Kasumi-1 (cell line): Measurements from ENCODE around the gene FBXL7.
"Not testable (repeated sequence)": the region's sequence is repeated elsewhere in the genome, so short reads cannot be mapped to it uniquely, and the experiment has no call there.

Experiments
- DNase-seq, 2 experiments: peaks; one replicate each; lab custom pipeline; 2025; lab: John Stamatoyannopoulos, UW

Gene FBXL7

DNA sequence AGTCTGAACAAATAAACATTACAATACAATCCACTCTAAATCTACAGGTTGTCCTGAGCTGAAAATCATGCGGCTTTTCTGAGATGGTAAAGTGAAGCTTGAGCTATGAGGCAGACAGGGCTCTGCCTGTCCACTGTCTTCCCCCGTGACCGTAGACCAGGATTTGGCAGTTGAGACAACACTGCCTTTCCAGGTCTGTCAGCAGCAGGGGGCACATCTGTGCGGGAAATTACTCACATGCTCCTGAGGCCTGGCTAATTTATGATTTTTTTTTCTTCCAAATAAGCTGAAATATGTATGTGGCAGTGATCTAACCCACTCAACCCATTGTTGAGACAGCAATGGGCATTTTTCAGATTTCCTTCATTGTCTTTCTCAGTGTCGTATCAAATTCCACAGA lies 307.9 kb downstream of the FBXL7 start:
- no peak for DNase-seq

DNA sequence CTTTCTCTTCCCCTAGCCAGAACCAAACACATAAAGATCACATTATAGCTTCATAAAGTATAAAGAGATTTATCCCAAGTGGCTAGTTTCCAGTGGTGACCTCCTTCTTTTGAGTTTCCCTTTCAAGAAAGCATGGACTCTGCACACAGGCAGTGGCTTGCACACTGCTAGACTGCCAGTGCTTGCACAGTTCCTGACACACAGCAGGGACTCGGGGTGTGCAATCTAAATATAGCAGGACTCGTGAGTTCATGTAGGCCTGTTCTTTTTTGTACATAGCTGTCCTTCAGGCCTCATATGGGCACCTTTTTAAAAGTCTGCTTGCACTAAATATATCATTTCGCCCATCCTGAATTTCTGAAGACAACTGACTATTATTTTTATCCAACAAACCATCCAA lies 308.6 kb downstream of the FBXL7 start:
- no peak for DNase-seq

DNA sequence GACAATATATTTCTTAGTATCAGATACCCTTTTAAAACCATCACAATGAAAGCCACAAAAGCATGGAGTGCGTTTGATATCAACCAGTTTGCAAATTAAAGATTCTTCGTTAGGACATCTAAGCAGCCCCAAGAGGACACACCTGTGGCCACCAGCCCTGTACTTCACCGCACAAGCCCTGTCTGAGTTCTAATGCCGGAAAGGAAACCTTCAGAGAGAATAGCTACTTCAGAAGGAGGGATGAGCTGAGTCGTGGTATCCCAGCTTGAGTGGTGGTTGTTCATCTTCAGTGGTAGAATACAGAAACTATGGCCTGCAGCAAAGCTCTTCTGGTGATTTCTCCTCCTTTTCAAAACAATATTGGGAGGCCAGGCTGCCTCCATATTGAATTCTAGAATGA lies 319.6 kb downstream of the FBXL7 start:
- DNase-seq = no peak

DNA sequence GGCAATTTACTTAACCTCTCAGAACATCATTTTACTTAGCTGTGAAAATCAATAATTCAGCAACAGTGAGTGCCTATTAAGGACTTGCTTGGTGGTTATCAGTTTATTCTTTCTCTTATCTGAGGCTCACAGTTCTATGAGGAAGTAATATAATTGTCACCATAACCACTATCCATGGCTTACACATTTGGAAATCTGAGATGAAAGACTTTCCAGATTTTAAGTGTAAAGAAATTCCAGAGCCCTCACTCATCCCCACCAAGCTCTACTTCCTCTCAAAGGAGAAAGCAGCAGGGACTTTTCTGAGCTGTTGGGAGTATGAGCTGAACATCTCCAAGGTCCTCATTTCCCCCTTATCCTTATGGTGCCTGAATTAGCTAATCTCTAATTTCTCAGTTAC lies 321.5 kb downstream of the FBXL7 start:
- DNase-seq = no peak

DNA sequence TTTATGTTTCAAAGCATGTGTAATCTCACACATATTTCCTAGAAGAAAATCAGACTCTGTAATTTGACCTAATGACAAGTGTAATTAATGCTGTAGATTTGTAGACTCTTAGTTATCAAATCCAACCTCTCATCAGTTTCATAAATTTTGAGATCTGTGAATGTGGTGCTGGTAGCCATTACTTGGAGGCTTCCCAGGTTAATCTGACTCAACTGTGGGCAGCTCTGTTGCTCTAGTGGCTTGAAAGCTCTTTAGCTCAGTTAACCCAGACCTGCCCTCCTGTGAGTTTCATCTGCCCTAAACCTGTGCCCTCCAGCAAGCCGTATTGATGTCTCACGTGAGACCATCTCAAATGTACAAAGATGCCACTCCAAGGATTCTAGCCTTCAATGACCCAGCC lies 323.4 kb downstream of the FBXL7 start:
- no peak for DNase-seq

DNA sequence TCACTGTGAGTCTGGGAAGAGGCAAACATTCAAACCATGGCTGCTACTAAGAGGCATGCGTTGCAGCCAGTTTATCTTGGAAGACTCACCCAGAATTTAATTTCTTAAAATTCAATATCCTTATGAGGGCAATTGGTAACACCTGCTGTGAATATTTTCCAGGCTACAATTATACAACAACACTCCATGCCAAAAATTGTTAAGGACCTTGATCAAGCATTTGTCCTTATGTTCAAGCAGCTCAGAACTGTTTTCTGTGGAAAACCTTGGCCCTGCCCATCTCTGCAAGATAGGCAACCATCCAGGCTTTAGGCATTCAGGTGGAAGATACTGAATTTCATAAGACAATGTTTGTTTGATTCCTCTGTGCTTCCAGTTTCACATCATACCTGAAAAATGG lies 327.8 kb downstream of the FBXL7 start:
- no peak for DNase-seq

DNA sequence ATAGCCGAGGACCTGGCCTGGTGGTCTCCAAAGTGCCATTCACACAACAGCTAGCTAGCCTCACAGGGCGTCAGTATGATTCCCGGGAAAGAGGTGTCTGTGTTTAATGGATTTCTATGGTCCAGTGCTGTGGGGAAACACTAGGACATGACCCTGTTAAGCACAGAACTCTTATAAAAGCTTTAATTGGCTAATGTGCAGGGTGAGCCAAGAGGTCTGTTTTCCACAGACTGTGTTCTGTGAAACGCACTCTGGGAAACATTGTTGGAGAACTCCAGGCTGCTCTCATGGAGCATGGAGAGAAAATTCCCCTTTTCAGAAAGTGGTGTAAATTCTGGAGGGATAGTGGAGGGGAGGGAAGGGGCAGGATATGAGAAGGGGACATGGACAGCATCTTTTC lies 331.4 kb downstream of the FBXL7 start:
- DNase-seq = no peak

DNA sequence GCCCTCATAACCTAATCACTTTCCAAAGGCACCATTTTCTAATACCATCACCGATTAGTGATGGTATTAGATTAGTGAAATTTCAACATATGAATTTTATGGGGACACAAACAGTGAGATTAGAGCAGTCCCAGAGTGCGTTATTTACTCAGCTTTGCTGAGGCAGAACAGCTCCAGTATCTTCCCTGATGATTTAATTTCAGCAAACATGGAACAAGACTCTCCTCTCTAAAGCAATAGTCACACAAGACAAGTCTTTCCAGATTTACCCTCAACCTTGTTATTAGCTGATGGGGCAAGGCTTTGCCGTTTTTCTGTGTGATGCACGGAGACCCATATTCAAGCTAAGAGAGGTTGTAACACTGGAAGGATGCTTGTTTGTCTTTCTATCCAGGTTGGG lies 333.4 kb downstream of the FBXL7 start:
- DNase-seq = no peak

DNA sequence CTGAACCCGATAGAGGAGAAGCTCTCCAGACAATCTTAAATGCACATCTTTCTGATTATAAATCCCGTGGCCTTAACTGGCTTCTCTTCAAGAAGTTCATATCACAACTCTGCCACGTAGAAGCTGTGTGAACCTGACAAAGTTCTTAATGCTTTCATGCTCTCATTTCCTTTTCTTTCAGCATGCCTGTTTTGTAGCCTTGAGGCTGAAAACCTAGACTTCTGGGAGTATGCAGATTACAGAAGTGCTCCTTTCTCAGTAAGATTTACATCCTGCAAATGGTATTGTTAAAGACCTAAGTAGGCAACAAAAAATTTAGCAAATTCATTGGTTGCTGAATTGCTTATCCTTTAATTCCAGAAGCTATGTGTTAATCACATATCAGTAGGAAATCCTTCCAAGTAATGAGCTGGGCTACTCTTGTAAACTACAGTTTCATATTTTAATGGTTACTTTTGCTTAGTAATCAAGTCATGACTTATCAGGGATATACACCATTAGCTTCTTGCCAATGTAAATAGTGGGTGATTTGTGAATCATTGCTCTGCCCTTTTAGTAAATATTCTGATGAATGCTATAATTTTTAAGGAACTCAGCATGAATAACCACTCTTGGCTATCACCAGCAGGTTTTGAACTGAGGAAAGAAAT lies 334.7 kb downstream of the FBXL7 start:
- no peak for DNase-seq

DNA sequence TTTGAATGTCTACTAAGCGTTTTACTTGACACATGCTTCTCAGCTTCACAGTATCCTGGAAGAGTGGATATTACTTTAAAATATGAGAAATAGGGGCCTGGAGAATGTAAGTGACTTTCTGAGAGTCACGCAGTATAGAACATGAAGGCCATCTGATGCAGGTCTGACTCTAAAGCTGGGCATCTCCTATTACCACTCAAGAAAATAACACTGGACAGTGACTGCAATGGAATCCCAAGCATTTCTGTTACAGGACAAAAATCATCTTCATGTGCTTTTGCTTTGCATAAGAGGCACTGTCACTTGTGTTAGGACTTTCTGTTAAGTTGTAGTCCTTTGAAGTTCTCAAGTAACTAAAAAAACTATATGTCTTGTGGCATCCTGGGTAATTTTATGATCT lies 335.5 kb downstream of the FBXL7 start:
- DNase-seq = no peak

DNA sequence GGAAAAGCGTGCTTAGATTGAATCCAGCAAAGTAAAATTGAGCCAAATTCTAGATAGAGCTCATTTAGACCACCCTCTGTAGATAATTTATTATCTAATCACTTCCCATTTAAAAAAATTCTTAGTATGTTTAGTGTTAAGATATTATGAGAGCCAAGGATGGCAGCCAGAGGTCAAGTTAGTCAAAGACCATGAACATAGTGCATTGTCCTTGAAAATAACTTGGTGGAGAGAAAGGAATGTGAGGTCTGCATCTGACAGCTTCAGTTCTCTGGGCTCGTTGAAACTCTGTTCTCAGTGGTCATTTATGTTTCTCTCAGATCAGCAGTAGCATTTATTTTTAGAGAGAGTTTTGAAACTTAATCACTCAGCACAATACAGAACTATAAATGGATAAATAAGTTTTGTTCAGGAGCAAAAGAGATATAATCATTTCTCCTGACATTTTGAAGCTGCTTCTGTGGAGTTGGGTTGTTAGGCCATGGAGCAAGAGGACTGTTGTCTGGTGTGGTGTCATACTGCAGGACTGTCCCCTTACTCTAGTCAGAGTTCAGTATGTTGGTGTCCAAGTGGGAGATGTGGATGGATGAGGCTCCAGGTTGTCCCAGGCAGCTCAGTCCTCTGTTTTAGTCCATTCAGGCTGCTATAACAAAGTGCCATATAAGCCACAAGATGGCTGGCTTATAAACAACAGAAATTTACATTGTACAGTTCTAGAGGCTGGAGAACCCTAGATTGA lies 337.7 kb downstream of the FBXL7 start:
- DNase-seq = no peak

DNA sequence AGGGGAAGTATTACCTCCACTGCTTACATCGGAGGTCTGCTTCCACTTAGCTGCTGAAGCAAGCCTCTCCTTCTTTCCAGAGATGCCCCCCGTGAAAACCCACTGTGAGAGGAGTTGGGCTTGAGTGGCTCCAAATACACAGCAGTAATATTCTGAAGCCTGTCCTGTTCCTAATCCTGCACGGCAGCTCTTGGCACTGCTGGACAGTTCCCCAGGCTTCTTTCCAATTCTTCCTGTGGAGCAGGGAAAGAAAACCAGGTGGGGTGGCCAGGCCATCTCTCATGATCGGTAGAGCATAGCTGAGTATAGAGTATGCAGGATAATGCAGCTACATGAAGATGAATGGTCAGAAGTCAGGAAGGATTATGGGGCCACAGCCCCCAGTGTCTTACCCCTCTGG lies 344.3 kb downstream of the FBXL7 start:
- no peak for DNase-seq

DNA sequence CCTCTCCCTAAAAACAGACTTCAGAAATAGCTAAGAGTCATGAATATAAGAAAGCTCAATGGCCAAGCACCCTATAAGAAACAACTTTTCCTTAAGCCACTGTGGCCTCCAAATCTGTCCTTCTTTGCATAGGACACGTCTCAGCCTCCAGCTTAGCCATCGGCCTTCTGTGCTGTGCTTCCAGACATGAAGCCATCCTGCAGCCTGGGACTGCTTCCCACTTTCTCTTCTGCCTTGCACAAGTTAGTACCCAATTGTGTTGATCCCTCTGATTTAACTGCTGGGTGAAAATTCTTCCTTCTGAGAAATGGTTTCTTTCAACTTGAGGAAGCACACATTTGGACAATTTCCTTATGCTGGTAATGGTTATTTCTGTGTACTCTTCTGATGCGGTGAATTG lies 344.9 kb downstream of the FBXL7 start:
- DNase-seq = no peak

DNA sequence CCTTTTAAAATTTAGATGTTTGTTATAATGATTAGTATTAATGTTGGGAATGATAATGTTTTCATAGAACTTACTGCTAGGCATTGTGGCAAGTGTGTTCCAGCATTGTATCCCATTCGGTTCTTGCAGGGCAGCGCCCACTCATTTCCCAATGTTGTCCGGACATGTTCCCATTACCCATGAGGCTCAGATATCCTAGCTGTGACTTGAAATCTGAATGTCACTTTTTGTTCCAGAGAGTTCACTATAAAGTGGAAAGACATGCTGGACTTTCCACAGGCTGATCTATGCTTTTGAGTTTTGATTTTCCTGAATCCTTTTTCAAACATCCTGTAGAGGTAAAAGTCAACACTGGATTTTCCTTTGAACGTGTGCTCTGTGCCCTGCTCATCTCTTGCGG lies 350.6 kb downstream of the FBXL7 start:
- DNase-seq = no peak

DNA sequence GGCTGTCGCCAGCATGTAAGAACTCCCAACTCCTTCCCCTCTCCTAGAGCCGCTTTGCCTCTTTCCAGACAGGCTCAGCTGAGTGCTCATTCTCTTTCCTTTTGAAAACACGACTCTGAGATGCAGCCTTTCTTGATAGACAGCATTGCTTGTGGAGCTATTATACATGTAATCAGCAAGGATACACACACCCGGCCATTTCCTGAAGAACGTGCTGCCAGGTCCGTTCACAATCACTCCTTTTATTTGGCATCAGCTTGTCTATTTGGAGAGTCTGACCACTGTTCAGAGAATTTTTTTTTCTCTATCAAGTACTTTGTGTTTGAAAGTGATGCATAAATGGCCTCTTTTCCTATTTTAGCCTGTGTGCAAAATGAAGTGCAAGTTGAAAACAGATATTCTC lies 351.0 kb downstream of the FBXL7 start:
- DNase-seq = no peak

DNA sequence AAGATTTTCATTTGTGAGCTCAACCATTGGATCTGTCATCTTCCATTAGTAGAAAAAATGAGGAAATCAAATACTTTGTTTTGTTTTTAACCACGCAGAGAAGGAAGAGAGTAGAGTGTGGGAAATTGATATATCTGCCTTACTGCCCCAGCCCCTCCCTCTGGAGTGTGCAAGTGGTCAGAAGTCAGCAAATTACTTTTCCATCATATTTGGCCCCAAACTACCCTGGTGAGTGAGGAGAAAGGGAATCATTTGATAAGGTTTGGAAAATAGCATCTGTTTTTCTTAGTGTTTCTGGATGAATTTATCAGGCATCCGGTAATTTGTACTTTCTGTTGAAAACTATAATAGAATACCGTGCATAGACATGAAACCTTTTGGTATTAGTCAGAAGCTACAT lies 352.2 kb downstream of the FBXL7 start:
- no peak for DNase-seq

DNA sequence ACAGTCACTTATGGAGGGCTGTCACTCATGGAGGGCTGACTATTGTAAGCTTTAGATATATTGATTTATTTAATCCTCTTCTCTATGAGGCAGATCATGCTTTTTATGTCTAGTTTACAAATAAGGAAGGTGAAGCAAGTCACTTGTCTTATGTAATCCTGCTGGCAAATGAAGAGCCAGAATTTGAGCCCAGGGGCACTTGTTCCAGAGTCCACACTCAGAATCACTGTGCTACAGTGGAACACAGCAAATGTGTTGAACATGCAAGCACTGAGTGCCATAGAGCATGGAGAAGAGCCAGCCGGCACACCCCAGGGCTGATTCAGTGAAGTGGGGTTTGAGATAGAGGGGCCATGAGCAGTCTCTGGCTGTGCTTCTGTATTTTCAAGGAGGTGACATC lies 353.0 kb downstream of the FBXL7 start:
- DNase-seq = no peak

DNA sequence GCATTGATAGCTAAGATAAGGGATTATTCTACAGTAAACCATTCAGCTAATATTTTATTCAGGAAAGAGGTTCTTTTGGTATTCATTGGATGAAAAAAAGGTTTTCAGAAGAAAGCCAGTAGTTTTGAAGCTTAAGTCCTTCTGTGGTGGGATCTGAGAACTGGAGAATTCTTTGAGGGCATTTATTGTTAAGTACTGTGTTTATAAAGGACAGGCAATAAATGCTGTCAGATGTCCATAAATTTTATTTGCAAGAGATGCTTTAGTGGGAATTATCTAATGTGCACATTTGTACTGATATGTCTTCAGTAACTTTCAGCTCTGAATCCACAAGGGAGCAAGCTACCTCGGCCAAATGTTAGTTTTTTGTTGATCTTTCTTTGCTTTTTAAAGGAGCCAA lies 358.3 kb downstream of the FBXL7 start:
- DNase-seq = no peak

DNA sequence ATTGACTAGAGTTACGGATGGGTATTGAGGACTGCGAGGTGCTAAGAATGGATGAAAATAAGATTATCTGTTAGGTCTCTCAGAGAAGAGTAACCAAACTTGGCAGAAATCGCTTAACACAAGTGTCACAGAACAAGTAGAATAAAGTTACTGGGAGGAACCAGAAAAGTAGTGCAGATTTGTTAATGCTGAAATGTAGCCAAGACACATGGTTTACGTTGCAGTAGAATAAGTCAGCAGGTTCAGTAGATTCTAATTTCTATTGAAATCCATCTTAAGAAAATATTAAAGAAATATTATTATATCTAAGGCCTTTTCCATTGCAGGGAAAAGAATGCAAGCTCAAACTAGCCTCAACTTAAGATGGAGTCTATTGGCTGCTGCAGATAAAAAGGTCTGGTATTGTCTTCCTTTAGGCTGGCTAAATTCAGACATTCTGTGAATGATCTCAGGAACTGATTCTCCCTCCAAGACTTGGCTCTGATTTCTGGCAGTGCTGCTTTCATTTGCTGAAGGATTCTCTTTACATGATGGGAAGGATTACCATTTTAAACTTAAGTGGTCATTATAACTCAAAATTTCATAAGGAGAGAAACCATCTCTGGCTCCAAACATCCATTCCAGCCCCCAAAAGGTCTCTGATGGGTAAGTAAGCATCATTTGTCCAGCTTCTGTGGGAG lies 364.7 kb downstream of the FBXL7 start:
- no peak for DNase-seq

DNA sequence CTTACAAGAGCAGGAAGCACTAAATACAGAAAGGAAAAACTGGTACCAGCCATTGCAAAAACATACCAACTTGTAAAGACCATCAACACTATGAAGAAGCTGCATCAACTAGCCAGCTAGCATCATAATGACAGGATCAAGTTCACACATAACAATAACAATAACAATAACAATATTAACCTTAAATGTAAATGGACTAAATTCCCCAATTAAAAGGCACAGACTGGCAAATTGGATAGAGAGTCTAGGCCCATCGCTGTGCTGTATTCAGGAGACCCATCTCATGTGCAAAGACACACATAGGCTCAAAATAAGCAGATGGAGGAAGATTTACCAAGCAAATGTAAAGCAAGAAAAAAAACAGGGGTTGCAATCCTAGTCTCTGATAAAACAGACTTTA lies 372.3 kb downstream of the FBXL7 start:
- DNase-seq = not testable (repeated sequence)

DNA sequence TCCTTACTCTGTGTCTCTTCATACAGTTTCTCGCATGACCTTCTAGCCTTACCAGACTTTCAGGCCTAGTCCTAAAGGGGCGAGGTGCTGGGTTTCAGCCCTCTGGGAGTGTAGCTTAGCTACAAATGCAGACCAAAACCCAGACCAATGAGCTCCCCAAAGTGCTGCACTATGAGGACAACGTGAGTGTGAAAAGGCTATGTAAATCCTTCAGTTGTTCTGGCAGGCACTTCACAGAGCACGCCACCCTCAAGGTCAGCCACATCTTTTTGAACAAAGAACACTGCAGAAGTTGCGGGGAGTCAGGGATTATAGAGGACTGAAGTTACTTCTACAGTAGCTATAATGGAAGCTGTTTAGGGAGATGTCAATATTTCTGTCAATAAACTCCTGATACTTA lies 377.9 kb downstream of the FBXL7 start:
- no peak for DNase-seq

DNA sequence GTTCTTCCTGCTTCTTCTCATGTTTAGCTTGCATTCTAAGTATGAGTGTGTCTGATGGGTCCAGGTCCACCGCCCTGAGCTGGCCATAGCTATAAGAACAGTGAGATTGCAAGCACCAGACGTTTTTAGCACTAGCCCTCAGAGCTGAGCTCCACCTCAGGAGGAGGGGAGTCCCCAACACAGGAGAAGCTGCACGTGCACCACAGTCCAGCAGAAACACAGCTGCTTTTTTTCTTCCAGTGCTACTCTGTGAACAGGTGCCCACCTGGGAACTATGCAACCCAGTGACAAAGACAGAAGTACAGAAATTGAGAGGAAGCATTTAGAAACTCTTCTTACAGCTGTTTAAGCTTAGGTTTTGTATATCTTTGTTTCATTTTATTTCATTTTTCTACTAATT lies 380.2 kb downstream of the FBXL7 start:
- DNase-seq = no peak

DNA sequence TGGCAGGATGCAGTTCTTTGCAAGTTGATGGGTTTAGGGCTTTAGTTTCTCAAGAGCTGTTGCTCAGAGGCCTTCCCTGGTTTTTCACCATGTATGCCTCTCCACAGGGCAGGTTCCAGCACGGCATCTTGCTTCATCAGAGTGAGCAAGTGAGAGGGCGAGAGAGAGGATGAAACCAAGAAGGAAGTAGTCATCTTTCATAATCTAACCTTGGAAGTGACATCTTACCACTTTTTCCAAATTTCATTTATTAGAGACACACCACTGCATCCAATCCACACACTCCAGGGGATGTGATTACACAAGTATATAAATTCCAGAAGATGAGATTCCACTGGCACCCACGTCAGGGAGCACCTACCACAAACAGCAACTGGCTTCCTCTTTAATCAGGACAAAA lies 385.2 kb downstream of the FBXL7 start:
- DNase-seq = no peak

DNA sequence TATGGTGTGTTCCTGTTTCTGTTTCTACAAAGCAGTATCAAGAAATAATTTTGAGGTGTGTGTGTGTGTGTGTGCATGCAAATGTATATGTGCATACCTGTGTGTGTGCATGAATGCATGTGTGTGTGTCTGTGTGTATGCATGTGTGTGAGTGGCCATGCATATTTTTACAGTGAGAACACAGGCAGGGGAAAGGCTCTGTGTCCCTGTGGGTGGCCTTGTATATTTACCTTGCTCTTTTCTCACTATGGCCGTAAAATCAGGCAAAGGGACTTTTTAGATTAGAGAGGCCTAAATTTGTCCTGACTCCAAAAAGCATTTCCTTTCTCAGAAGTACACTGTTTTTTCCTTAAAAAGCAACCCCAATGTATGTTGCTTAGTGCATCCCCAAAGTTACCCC lies 386.2 kb downstream of the FBXL7 start:
- DNase-seq = no peak
